Measurements from ENCODE around the gene VAMP7.
A peak's percentile ranks its signal among the peaks of the same experiment; 100 is the strongest.
"Not testable (repeated sequence)": the region's sequence is repeated elsewhere in the genome, so short reads cannot be mapped to it uniquely, and the experiment has no call there.

The VAMP7 gene

DNA sequence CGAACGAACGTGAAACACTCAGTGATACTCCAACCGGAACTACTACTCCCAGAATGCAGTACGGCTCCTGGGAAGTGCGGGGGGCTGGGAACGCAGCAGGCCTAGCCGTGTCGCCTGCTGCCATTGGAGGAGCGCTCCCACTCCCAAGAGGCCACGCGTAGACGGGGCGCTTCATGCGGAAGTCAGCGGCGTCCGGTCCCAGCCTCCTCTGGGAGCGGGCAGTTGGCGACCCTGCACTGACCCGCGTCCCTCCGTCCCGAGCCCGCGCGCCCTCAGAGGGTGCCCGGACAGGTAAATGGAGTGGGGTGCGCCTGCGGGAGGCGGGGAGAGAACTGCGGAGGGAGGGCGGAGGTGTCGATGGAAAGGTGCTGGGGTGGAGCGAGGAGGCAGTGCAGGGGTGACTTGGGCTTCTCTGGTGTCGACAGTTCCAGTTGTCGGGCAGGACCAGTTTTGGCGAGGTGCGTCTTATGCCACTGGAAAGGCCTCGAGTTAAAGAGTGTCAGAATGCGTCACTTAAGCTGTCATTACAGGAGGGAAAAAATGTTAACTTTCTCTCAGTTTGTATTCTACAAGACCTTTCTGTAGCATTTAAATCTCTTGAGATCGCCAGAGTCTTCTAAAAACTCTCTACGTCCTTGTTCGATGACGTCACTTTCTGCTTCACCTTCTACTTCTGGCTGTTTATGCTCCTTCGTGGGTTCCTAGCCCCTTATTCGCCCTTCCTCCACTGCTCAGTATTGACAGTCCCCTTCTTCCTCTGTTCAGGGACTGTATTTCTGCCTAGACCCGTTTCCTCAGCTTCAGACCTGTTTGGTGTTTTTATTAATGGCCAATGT lies at the start of gene VAMP7:
TSS of gene VAMP7 (plus strand) at position 188 of the 836 bp plus-strand sequence. CDS start 8,122 bp downstream, outside the sequence.
- DNase-seq: peak; percentile 94

- DNase-seq: no peak
Measured at GRCh38 chrX:155841232-155841631, 39.9 kb upstream of the VAMP7 start.

GRCh38 chrX:155851786-155852185 lies 29.4 kb upstream of the VAMP7 start:
- DNase-seq: not testable (repeated sequence)

GRCh38 chrX:155857561-155857960 lies 23.6 kb upstream of the VAMP7 start:
- DNase-seq: peak; percentile 2

DNA sequence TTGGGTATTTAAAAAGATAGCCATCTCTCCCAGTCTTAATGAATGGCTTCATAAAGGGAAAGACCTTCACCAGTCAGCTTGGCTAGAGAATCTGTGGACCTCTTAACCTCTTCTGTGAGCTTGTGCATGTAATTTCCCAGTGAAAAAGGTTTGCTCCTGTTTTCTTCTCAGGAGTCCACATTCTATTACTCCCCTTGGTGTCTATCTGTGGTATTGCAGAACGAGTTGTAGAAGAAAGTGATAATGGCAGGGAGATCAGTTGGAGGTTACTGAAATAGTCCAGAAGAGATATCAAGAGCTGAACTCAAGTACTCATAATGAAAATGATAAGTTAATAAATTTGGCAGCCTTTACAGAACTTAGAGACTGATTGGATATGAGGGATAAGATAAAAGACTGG lies 16.5 kb upstream of the VAMP7 start:
- DNase-seq: peak; percentile 9

DNA sequence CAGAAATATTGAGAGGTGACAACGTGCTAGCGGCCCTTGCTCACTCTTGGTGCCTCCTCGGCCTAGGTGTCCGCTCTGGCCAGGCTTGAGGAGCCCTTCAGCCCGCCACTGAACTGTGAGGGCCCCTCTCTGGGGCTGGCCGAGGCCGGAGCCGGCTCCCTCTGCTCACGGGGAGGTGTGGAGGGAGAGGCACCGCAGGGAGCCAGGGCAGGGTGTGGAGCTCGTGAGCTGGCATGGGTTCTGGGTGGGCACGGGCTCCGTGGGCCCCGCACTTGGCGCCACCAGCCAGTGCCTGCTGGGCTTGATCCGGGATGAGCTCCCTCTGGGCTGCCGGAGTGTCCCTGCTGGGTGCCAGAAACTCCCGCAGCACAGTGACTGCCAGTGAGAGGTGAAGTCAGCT lies 16.0 kb upstream of the VAMP7 start:
- no peak for DNase-seq

DNA sequence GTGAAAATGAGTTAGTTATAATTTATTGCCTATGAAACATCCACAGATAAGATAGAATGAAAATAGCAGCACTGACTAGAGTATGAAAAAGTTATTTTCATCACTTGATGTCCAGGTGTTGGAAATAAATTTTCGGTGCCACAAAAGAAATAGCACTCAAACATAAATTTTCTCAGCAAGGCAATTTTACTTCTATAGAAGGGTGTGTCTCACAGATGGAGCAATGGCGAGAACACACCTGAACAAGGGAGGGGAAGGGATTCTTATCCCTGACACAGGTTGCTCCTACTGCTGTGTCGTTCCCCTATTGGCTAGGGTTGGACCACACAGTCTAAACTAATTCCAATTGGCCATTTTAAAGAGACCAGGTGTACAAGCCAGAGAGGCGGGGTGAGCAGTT lies 13.3 kb upstream of the VAMP7 start:
- DNase-seq: no peak

DNA sequence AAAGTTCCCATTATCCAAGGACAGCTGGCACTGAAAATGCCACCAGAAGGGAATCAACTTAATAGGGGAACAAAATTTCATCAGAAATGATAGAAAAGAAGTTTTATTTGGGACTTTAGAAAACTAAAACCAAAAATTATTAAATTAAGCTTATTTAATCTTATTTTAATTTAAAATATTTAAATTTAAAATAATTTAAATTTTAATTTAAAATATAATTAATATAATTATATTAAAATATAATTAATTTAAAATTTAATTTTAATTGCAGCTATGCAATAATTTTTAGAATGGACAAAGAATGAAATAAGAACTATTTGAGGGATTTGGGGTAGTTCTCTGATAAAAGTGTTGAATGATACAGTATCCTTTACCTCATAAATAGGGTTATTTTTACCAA lies 10.2 kb upstream of the VAMP7 start:
- DNase-seq: no peak

GRCh38 chrX:155871934-155872333 lies 9.2 kb upstream of the VAMP7 start:
- DNase-seq: no peak

DNA sequence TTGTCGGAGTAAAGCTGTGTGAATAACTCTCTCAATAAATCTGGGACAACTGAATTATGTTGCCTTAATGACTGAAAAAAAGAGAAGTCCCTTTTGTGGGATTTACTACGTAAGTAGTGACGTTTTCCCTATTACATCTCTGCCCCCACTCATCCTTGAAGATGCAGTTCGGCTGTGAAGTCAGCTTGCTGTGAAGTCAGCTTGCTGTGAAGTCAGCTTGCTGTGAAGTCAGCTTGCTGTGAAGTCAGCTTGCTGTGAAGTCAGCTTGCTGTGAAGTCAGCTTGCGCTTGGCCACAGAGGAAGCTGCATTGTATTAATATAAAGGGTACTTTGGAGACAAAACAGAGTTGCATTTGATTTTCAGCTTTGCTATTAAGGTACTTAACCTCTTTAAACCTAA lies 8.0 kb upstream of the VAMP7 start:
- no peak for DNase-seq

GRCh38 chrX:155874571-155875244 lies 6.4 kb upstream of the VAMP7 start:
- no peak for DNase-seq

DNA sequence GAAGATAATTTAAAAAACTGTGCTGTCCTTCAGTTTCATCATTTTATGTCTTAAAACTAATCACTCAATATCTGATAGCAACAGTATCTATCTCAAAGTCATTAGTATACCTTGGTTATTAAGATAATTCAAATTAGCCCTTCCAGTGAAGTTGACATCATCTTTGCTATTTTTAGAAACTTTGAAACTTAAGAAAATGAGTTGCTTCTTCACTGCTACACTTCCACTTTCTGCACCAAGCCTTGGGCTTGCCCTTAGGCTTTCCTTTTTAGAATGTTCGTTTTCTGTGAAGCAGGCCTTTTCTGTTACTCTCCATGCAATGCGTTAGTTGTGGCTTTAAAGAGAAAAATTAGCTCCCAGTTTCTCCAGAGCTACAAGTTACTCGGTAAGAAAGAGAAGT lies 4.4 kb upstream of the VAMP7 start:
- no peak for DNase-seq

DNA sequence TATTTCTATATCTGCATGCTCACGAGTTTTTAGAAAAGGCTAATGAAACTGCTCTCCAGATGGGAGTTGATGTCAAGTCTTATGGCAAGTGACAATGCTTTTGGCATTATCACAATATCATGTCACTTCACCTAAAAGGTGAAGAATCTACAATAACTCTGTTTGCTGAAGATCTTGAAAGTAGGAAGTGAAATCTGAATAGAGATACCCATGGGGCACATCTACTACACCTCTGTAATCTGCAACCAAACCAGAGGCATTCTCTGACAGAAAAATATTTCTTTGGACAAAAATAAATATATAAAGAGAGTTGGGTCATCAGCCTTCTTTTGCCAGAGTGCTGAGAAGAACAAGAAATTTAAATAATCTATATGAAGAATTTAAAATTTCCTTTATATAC lies 3.9 kb upstream of the VAMP7 start:
- no peak for DNase-seq

DNA sequence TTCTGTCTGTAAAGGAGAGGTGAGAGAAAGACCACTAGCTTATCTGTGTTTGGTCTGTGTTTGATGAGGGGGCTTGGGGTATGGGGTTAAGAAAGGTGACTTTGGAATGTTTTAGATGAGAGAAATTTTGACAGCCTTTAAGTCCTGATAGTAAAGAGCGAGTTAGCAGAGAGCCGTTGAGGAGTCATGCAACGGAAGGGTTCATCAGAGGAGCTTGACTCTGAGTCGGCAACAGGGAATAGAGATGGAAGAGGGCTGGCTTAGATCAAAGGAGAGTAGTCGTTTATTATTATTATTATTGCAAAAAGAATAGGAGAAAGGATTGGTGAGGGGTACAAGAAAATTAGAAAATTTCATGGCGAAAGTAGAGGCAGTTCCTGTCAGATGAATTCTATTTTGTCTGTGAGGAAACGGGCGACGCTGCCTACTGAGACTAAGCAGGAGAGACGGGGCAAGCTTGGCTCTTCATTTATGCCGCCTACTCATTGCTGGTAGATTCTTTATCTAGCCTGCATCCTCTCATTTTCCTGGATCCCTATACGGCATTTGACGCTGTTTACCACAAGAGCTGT lies 473 bp upstream of the VAMP7 start:
- peak; percentile 7 for DNase-seq

GRCh38 chrX:155886409-155886808 lies 5.3 kb downstream of the VAMP7 start:
- DNase-seq: no peak

- no peak for DNase-seq
Measured at GRCh38 chrX:155888139-155888538, 7.0 kb downstream of the VAMP7 start.

GRCh38 chrX:155889328-155889727 lies 8.2 kb downstream of the VAMP7 start:
- no peak for DNase-seq

GRCh38 chrX:155891446-155892210 lies 10.5 kb downstream of the VAMP7 start:
- no peak for DNase-seq

DNA sequence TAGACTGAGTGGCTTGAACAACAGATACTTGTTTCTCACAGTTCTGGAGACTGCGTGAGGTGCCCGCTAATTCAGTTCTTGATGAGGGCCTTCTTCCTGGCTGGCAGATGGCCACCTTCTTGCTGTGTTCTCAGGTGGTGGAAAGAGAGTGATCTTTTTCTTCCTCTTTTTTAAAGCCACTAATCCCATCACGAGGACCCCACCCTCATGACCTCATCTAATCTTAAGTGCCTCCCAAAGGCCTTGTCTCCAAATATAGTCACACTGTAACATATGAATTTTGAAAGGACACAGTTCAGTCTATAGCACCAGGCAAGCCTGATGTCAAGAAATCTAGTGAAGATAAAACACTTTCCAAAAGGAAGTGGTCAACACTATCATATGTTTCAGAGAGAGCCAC lies 12.4 kb downstream of the VAMP7 start:
- DNase-seq: peak; percentile 26

- no peak for DNase-seq
Measured at GRCh38 chrX:155896512-155896911, 15.4 kb downstream of the VAMP7 start.

- DNase-seq: no peak
Measured at GRCh38 chrX:155899366-155899765, 18.2 kb downstream of the VAMP7 start.

- no peak for DNase-seq
Measured at GRCh38 chrX:155900765-155901164, 19.6 kb downstream of the VAMP7 start.

DNA sequence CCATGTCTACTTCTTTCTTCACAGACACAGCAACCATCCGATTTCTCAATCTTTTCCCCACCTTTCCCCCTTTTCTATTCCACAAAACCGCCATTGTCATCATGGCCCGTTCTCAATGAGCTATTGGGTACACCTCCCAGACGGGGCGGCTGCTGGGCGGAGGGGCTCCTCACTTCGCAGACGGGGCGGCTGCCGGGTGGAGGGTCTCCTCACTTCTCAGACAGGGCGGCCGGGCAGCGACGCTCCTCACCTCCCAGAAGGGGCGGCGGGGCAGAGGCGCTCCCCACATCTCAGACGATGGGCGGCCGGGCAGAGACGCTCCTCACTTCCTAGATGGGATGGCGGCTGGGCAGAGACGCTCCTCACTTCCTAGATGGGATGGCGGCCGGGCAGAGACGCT lies 26.5 kb downstream of the VAMP7 start:
- DNase-seq: not testable (repeated sequence)

Measured in NCI-H82 (cell line).